ENCODE results near the gene CD200R1L.

The CD200R1L gene

DNA sequence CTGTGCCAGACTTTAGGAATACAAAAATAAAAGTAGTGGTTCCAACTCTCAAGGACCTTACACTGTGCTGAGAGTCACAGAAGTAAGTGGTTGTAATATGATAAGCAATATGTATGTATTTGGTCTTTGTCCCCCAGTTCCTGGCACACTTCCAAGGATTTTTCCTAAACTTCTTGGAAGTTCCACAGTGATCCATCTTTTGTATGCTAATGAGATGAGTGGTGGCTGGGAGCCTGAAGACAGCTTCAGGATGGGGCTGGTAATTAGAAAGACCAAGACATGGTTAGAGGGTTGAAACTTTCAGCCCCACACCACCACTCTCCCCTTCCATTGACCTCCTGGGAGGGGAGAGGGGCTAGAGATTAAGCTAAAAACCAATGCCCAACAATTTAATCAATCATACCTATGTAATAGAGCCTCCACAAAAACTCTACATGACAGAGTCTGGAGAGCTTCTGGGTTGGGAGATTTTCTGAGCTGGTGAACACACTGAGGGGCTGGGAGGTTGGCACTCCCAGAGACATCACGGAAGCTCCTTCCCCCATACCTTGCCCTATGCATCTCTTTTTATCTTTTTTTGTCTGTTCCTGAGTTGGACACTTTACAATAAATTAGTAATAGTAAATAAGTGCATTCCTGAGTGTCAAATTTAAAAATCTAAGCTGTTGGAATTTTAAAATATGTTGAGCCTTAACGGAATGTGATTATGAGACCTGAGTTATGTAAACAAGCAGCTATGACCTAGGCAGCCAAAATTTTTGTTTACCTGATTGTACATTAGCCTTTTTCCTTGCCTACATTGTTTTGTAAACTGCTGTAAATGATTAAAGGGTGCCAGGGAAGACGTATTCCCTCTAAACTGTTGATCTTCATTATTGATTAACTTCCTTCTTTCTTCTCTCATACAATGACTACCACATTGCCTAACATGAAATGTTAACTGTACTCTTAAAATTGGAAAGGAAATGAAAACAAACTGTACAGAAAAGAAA is 24.3 kb downstream of the CD200R1L start:
- H3K4me1 ChIP-seq (ENCODE audit: control insufficient read depth, insufficient read depth, low read length) = peaks cover 5% of the 10 kb centered on the region; the same call in 1 of the 2 replicates
- ChIA-PET CTCF (interaction anchor here (0.6 to 0.7 kb wide), 2 partner anchors 88 to 933 kb away, joined by 3 read pairs; no protein-coding TSS in a partner anchor), POLR2A (no interaction called here)
- no peak for TF ChIP-seq ZNF747 (tag by site-specific recombination; IDR thresholded peaks at IDR 0.05)
- no peak overlapping the region for H3K4me3 ChIP-seq (ENCODE audit: low read depth, low read length)
- H3K36me3 ChIP-seq (ENCODE audit: control insufficient read depth in 2 of 2, insufficient read depth in 1 of 2, low read length in 2 of 2) = no peaks in the 10 kb centered on the region
- H3K9me3 ChIP-seq (ENCODE audit: control insufficient read depth, insufficient read depth, low read depth, low read length) = no peaks in the 10 kb centered on the region
- H3K27ac ChIP-seq (ENCODE audit: extremely low read depth, low read depth, low read length) = no peak overlapping the region

DNA sequence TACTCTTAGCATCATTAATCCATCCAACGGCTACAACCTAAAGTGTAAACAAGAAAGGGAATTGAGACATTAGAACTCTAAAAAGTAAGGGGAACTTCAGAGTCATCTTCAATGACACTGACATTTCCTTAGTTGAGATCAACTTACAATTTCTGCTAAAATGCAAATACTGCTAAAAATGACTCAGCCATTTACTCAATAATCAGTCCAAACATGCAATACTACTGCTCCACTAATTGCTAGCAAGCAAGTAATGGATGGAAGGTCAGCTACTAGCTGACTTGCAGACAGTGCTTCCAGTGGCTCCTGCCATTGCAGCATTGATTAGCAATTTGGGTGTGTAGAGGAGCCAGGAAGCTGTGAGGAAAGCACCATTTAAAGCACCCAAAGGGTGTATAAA is 28.4 kb downstream of the CD200R1L start:
- H3K9me3 ChIP-seq (ENCODE audit: control insufficient read depth, insufficient read depth, low read depth, low read length) = no peaks in the 10 kb centered on the region
- no peak overlapping the region for H3K27ac ChIP-seq (ENCODE audit: extremely low read depth, low read depth, low read length)
- TF ChIP-seq BCL11A (tag by site-specific recombination; IDR thresholded peaks at IDR 0.05; ENCODE audit: low read depth) = no peak
- no peak for TF ChIP-seq SP3 (tag by site-specific recombination; IDR thresholded peaks at IDR 0.05)
- TF ChIP-seq, protein P1, sequence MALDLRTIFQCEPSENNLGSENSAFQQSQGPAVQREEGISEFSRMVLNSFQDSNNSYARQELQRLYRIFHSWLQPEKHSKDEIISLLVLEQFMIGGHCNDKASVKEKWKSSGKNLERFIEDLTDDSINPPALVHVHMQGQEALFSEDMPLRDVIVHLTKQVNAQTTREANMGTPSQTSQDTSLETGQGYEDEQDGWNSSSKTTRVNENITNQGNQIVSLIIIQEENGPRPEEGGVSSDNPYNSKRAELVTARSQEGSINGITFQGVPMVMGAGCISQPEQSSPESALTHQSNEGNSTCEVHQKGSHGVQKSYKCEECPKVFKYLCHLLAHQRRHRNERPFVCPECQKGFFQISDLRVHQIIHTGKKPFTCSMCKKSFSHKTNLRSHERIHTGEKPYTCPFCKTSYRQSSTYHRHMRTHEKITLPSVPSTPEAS (tag by site-specific recombination; IDR thresholded peaks at IDR 0.05) = no peak
- TF ChIP-seq OVOL3 (tag by site-specific recombination; IDR thresholded peaks at IDR 0.05) = no peak
- TF ChIP-seq ZNF155 (tag by site-specific recombination; IDR thresholded peaks at IDR 0.05) = no peak
- no peak for TF ChIP-seq ZNF521 (tag by site-specific recombination; IDR thresholded peaks at IDR 0.05)
- TF ChIP-seq GLI4 (tag by site-specific recombination; IDR thresholded peaks at IDR 0.05) = no peak
- TF ChIP-seq ZFP69B (tag by site-specific recombination; IDR thresholded peaks at IDR 0.05) = no peak
- TF ChIP-seq, protein P2, sequence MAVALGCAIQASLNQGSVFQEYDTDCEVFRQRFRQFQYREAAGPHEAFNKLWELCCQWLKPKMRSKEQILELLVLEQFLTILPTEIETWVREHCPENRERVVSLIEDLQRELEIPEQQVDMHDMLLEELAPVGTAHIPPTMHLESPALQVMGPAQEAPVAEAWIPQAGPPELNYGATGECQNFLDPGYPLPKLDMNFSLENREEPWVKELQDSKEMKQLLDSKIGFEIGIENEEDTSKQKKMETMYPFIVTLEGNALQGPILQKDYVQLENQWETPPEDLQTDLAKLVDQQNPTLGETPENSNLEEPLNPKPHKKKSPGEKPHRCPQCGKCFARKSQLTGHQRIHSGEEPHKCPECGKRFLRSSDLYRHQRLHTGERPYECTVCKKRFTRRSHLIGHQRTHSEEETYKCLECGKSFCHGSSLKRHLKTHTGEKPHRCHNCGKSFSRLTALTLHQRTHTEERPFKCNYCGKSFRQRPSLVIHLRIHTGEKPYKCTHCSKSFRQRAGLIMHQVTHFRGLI (tag by site-specific recombination; IDR thresholded peaks at IDR 0.05) = no peak
- TF ChIP-seq ZNF600 (tag by site-specific recombination; IDR thresholded peaks at IDR 0.05) = no peak
- TF ChIP-seq ZNF132 (tag by site-specific recombination; IDR thresholded peaks at IDR 0.05; ENCODE audit: borderline replicate concordance) = no peak
- TF ChIP-seq, protein P3, sequence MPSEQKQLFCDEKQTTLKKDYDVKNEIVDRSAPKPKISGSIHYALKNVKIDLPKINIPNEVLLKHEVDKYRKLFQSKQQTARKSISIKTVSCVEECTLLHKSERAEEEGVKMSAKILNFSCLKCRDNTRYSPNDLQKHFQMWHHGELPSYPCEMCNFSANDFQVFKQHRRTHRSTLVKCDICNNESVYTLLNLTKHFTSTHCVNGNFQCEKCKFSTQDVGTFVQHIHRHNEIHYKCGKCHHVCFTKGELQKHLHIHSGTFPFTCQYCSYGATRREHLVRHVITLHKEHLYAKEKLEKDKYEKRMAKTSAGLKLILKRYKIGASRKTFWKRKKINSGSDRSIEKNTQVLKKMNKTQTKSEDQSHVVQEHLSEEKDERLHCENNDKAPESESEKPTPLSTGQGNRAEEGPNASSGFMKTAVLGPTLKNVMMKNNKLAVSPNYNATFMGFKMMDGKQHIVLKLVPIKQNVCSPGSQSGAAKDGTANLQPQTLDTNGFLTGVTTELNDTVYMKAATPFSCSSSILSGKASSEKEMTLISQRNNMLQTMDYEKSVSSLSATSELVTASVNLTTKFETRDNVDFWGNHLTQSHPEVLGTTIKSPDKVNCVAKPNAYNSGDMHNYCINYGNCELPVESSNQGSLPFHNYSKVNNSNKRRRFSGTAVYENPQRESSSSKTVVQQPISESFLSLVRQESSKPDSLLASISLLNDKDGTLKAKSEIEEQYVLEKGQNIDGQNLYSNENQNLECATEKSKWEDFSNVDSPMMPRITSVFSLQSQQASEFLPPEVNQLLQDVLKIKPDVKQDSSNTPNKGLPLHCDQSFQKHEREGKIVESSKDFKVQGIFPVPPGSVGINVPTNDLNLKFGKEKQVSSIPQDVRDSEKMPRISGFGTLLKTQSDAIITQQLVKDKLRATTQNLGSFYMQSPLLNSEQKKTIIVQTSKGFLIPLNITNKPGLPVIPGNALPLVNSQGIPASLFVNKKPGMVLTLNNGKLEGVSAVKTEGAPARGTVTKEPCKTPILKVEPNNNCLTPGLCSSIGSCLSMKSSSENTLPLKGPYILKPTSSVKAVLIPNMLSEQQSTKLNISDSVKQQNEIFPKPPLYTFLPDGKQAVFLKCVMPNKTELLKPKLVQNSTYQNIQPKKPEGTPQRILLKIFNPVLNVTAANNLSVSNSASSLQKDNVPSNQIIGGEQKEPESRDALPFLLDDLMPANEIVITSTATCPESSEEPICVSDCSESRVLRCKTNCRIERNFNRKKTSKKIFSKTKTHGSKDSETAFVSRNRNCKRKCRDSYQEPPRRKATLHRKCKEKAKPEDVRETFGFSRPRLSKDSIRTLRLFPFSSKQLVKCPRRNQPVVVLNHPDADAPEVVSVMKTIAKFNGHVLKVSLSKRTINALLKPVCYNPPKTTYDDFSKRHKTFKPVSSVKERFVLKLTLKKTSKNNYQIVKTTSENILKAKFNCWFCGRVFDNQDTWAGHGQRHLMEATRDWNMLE (tag by site-specific recombination; conservative IDR thresholded peaks at IDR 0.05; ENCODE audit: low read depth) = no peak
- TF ChIP-seq ZNF501 (tag by site-specific recombination; IDR thresholded peaks at IDR 0.05) = no peak
- no peak for TF ChIP-seq MYNN (tag by site-specific recombination; IDR thresholded peaks at IDR 0.05; ENCODE audit: borderline replicate concordance)
- TF ChIP-seq ZNF146 (tag by site-specific recombination; IDR thresholded peaks at IDR 0.05) = no peak
- no peak for TF ChIP-seq SETDB1 (IDR thresholded peaks at IDR 0.05; ENCODE audit: insufficient read length, low read length)
- CTCF ChIA-PET = no interaction called here
- no peaks in the 10 kb centered on the region for H3K36me3 ChIP-seq (ENCODE audit: control insufficient read depth in 2 of 2, insufficient read depth in 1 of 2, low read length in 2 of 2)
- no peak overlapping the region for H3K4me3 ChIP-seq (ENCODE audit: low read depth, low read length)
- POLR2A ChIA-PET = no interaction called here
- peaks cover 5% of the 10 kb centered on the region; the same call in 1 of the 2 replicates for H3K4me1 ChIP-seq (ENCODE audit: control insufficient read depth, insufficient read depth, low read length)
